HepG2 (cell line): ENCODE results near the gene KRT79. TPM values are rescaled to one million over a fixed set of nuclear protein-coding genes. Genes with fewer than 3 reads are reported as not detected.

Experiments
- ATAC-seq: fragments of 200-7000 bp; cut with Tn5 transposase; 3 replicates; pipeline ENCODE4 v1.9.1; 2020; ENCODE audit warnings: mild to moderate bottlenecking, moderate library complexity
- BruUV-seq: library from RNA; stranded (reverse); fragments of 400-500 nt; replicated peaks from 2 replicates; lab custom pipeline; 2021; lab: Mats Ljungman, UMichigan
- CTCF ChIA-PET: fragments of 300-600 bp; formaldehyde crosslinking; extraction: SDS; loops from one replicate; lab custom pipeline; 2021; ENCODE audit warnings: low total read pairs, inconsistent platforms, low intra/inter-chr PET ratio; lab: Yijun Ruan, JAX
- POLR2A ChIA-PET: fragments of 350-600 bp; sonication (Branson Sonifier 250); formaldehyde crosslinking; loops from one replicate; lab custom pipeline; 2020; ENCODE audit warnings: antibody characterized with exemption, inconsistent platforms; lab: Yijun Ruan, JAX
- DNase-seq: peaks from one replicate; pipeline ENCODE4 v3.0.0-alpha.2; 2015; ENCODE audit warnings: low spot score
- FAIRE-seq: peaks from 3 replicates; lab custom pipeline; 2011; peaks lifted over from hg19 to GRCh38; lab: Jason Lieb, UNC
- H2AFZ ChIP-seq: one replicate; pipeline ENCODE4 v1.6.1; 2011; ENCODE audit warnings: low read length, inconsistent platforms
- H3K27ac ChIP-seq: fragments of 300-600 bp; 3 replicates; pipeline ENCODE4 v1.8.0; 2011; ENCODE audit warnings: mixed run types, mild to moderate bottlenecking, mixed read lengths, low read length, inconsistent platforms; ENCODE audit not compliant: insufficient read depth; ENCODE audit errors: extremely low read length
- H3K27me3 ChIP-seq, 2 experiments: fragments of 200-600 bp in 1 of 2; 2 replicates in 1 of 2; 3 replicates in 1 of 2; pipeline versions ENCODE4 v1.6.0 to v1.8.0; 2011; ENCODE audit warnings: low read length in 2 of 2, mild to moderate bottlenecking in 2 of 2, moderate library complexity in 2 of 2, inconsistent platforms in 1 of 2; ENCODE audit not compliant: insufficient read depth in 2 of 2, control insufficient read depth in 1 of 2
- H3K36me3 ChIP-seq, 2 experiments: fragments of 200-600 bp in 1 of 2; replicated peaks in 1 of 2; 2 replicates in 1 of 2; 3 replicates in 1 of 2; pipeline versions ENCODE4 v1.5.1 to v1.8.0; 2011; ENCODE audit warnings: low read length in 2 of 2, inconsistent platforms in 1 of 2; ENCODE audit not compliant: insufficient read depth in 2 of 2, control insufficient read depth in 1 of 2
- H3K4me1 ChIP-seq: 2 replicates; pipeline ENCODE4 v1.5.1; 2012; ENCODE audit warnings: low read length, inconsistent platforms; ENCODE audit not compliant: insufficient read depth
- H3K4me2 ChIP-seq: 2 replicates; pipeline ENCODE4 v1.6.0; 2011; ENCODE audit warnings: low read depth, low read length, inconsistent platforms
- H3K4me3 ChIP-seq, 3 experiments: fragments of 200-600 bp in 1 of 3; sonication (generic), shearing (Covaris generic) in 1 of 3; replicated peaks in 1 of 3; 2 replicates each; pipeline ENCODE4 v1.5.1; 2011 to 2016; ENCODE audit warnings: low read length in 3 of 3, inconsistent platforms in 2 of 3, low read depth in 2 of 3, mild to moderate bottlenecking in 2 of 3, control low read depth in 1 of 3, mixed read lengths in 1 of 3; ENCODE audit not compliant: insufficient read depth in 1 of 3
- H3K79me2 ChIP-seq: one replicate; pipeline ENCODE4 v1.6.1; 2011; ENCODE audit warnings: low read length, inconsistent platforms; ENCODE audit not compliant: insufficient read depth
- H3K9ac ChIP-seq: 2 replicates; pipeline ENCODE4 v1.6.0; 2011; ENCODE audit warnings: mild to moderate bottlenecking, low read depth, low read length, inconsistent platforms; ENCODE audit not compliant: insufficient read depth
- H3K9me3 ChIP-seq: 2 replicates; pipeline ENCODE4 v1.5.1; 2012; ENCODE audit warnings: mild to moderate bottlenecking, low read length
- H4K20me1 ChIP-seq: 2 replicates; pipeline ENCODE4 v1.6.0; 2011; ENCODE audit warnings: inconsistent platforms, mild to moderate bottlenecking, low read length, moderate library complexity; ENCODE audit not compliant: insufficient read depth
- ARID5B ChIP-seq: IDR thresholded peaks from 2 replicates; pipeline ENCODE4 v1.4.0; 2020; ENCODE audit warnings: mild to moderate bottlenecking, missing genetic modification reagents
- BORCS8-MEF2B ChIP-seq: sonication (generic); formaldehyde crosslinking; IDR thresholded peaks from 2 replicates; pipeline ENCODE4 v1.8.0; 2022; ENCODE audit warnings: mild to moderate bottlenecking, missing genetic modification reagents
- HNRNPH1 ChIP-seq: fragments of 200-400 bp; formaldehyde crosslinking; optimal IDR thresholded peaks from 2 replicates; pipeline ENCODE3; 2017; ENCODE audit warnings: mild to moderate bottlenecking, low read depth, low read length
- MAFK ChIP-seq, 2 experiments: IDR thresholded peaks in 1 of 2; conservative IDR thresholded peaks in 1 of 2; 2 replicates each; pipeline ENCODE4 v1.6.1; 2011; ENCODE audit warnings: improper control_type of control experiment in 2 of 2, low read length in 2 of 2
- RBM22 ChIP-seq: fragments of 200-400 bp; formaldehyde crosslinking; optimal IDR thresholded peaks from 2 replicates; pipeline ENCODE3; 2017; ENCODE audit warnings: mild to moderate bottlenecking, low read length, moderate library complexity
- SIN3B ChIP-seq: fragments of 150-350 bp; IDR thresholded peaks from 2 replicates; pipeline ENCODE4 v1.6.1; 2014; ENCODE audit warnings: low read length
- ZC3H13 ChIP-seq: sonication (generic); formaldehyde crosslinking; IDR thresholded peaks from 2 replicates; pipeline ENCODE4 v1.8.1; 2023; ENCODE audit warnings: mild to moderate bottlenecking, missing genetic modification reagents, moderate library complexity
- ZFP37 ChIP-seq: sonication (generic); formaldehyde crosslinking; IDR thresholded peaks from 2 replicates; pipeline ENCODE4 v1.4.0; 2020; ENCODE audit warnings: missing genetic modification reagents, borderline replicate concordance
- ZSCAN25 ChIP-seq: sonication (generic); formaldehyde crosslinking; IDR thresholded peaks from 2 replicates; pipeline ENCODE4 v1.8.0; 2022; ENCODE audit warnings: mild to moderate bottlenecking, missing genetic modification reagents
- WGBS: methylation state at CpG from one replicate; pipeline ENCODE4 v1.1.6; 2017; ENCODE audit warnings: low lambda C conversion rate; 5-methylcytosine and 5-hydroxymethylcytosine counted together
- in situ Hi-C: cut with HindIII; loops from 2 replicates; pipeline ENCODE4 v1.10.0; 2017; ENCODE audit warnings: low pct_unique_long_range_greater_than_20kb; ENCODE audit not compliant: extremely low pct_ligation_motif_present
- intact Hi-C: fragments of 100-400 bp; cut with micrococcal nuclease; formaldehyde crosslinking; loops from one replicate; pipeline ENCODE4 v1.10.0; 2022; ENCODE audit not compliant: unreplicated experiment
- polyA plus RNA-seq, 8 experiments: library from polyadenylated mRNA; depleted of rRNA in 3 of 8; stranded (reverse) in 7 of 8; unstranded in 1 of 8; fragments of >200 nt; fragmentation: Illumina TruSeq in 4 of 8; extraction: Trizol in 4 of 8; gene quantifications; 2 replicates each; pipeline versions ENCODE4 v1.2.1 to v1.2.3, GENCODE V29; 2011 to 2016; ENCODE audit warnings: low read depth in 4 of 8, missing spikeins in 1 of 8, mixed read lengths in 1 of 8; ENCODE audit not compliant: insufficient read depth in 1 of 8
- total RNA-seq, 5 experiments: library from RNA; depleted of rRNA; stranded (reverse); fragments of >200 nt; fragmentation: Illumina TruSeq; extraction: Trizol; gene quantifications; 2 replicates each; pipeline ENCODE4 v1.2.3, GENCODE V29; 2016; ENCODE audit warnings: low read depth in 1 of 5

Gene KRT79
- total and polyA plus RNA-seq, 2 of the 13 experiments (the other 11 are each of a cell fraction or from before 2014, with no cell fraction given), result 0.09 TPM; not detected in 1

GRCh38 chr12:52810554-52810953, 23.6 kb downstream of the KRT79 start:
- DNase-seq (no peak), ATAC-seq (no peak), FAIRE-seq (no peak)
- H3K9me3 ChIP-seq, result no peaks in the 10 kb centered on the region
- H3K4me2 ChIP-seq, result no peak overlapping the region
- ChIA-PET CTCF (no interaction called here), POLR2A (no interaction called here)
- H3K4me3 ChIP-seq, result no peak overlapping the region
- no peak overlapping the region for H3K27ac ChIP-seq
- 8% methylated on average over 5 of the region's 5 CpGs for WGBS
- peaks cover 1 to 37% of the 10 kb centered on the region in 2 experiments; a peak in 4 of 5 replicates for H3K27me3 ChIP-seq
- TF ChIP-seq SIN3B, result no peak
- no peak for TF ChIP-seq HNRNPH1
- no peak for TF ChIP-seq ZSCAN25
- no peak for TF ChIP-seq BORCS8-MEF2B (CRISPR knock-in tag)
- TF ChIP-seq ZFP37 (CRISPR knock-in tag), result no peak
- TF ChIP-seq RBM22, result no peak
- TF ChIP-seq ARID5B, result no peak
- TF ChIP-seq ZC3H13 (CRISPR knock-in tag), result no peak
- no peak for TF ChIP-seq MAFK (conservative IDR thresholded peaks at IDR 0.05 in 1 of 2, IDR thresholded peaks at IDR 0.05 in 1 of 2; ENCODE audit: low read length in 2 of 2)
- H3K79me2 ChIP-seq, result no peaks in the 10 kb centered on the region
- no peaks in the 10 kb centered on the region for H3K4me1 ChIP-seq
- in situ Hi-C loops, result no loop called here
- no TSS peak for BruUV-seq
- no peak overlapping the region for H3K9ac ChIP-seq
- no peaks in the 10 kb centered on the region for H3K36me3 ChIP-seq
- H4K20me1 ChIP-seq, result no peaks in the 10 kb centered on the region
- intact Hi-C loops, result no loop called here
- no peak overlapping the region for H2AFZ ChIP-seq
